Stimulated activated CD4-positive, alpha-beta T cell treated with anti-CD3 and anti-CD28 coated beads, Interleukin-1b, Interleukin-23, amount 100 ng/mL, for 4 hours (primary cell): ENCODE measurements around the gene C2CD2.
"Not testable (repeated sequence)": the region's sequence is repeated elsewhere in the genome, so short reads cannot be mapped to it uniquely, and the experiment has no call there.

Experiments used
- DNase-seq, 2 donors: peaks; one replicate each; pipeline ENCODE4 v3.0.0-alpha.2; 2020; ENCODE audit warnings: low read depth in 2 of 2

Gene C2CD2

DNA sequence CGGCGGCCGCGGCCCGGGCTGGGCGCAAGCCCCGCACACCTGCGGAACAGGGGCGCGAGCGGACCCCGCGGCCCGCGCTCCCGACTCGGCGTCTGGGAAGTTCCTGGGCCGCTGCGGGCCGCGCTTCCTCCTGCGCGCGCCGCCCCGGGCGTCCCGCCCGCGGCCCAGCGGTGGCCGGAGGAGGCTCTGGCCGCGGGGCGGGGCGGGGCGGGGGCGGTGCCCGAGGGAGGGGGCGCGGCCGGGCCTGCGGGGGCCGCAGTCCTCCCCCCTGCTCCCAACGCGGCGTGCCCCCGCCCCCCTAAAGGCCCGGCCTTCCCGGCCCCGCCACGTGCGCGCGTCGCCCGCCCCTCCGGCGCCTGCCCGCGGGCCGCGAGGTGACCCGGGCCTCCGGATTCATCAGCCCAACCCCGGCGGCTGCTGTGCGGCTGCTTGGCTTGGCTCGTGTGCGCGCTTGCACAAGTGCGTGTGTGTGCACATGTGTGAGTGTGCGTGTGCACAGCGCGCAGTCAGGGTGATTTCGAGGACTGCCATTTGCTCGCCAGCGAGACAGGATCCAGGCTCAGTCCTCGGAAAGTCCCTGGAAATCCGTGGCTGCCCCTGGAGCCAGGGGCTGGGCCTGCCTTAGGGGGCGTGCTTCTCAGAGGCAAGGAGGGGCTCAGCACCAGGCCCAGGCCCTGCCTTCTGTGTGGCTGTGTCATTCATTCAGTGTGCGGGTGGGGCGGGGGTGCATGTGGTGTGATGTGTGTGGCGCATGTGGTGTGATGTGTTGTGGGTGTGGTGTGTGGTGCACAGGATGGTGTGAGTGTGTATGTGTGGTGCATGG lies at the start of gene C2CD2:
TSS of gene C2CD2 (minus strand) at position 188 of the 823 bp plus-strand sequence. CDS start 370 bp downstream, outside the sequence.
- DNase-seq: peak in 1 of 2 donors; percentile 28

DNA sequence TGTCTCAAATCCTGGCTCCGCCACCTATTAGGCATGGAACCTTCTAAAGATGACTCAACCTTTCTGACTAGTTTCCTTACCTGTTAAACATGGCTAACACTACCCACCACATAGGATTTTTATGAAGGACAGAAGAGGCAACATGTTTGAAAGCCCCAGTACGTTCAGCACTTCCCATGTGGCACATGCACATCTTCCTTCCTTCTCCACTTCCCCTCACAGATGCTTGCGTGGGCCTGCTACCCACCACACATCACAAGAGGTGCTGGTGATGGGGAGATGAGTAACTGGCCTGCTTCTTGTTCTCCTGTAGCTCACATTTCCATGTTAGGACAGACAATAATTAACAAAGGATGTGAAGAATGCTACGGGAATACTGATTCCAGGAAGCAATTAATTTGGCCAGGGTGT lies 49.2 kb upstream of the C2CD2 start:
- DNase-seq: peak in 1 of 2 donors; percentile 22

DNA sequence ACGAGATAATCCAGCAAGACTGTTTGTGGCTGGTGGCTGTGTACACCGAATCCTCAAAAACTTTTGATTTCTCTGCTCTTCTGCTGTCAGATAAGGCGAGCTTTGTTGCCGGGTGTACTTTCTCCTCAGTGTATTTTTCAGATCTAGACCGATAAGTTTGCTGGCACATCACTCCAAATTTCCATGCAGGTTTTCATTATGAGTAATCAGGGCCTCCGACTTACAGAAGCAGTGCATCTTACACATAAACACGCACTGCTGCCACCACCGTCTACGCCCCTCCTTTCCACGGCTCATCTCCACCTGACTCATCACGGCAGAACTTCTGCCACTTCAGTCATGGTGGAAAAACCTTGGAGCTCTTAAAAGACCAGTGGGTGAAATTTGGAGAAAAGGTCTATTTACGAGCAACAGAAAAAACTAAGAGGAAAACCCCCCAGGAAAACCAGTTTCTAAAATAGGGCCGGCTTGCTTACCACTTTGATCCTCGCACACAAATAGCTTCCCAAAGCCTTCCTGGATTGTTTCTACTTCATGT lies 48.7 kb upstream of the C2CD2 start:
- DNase-seq: peak; percentile 56 to 57

DNA sequence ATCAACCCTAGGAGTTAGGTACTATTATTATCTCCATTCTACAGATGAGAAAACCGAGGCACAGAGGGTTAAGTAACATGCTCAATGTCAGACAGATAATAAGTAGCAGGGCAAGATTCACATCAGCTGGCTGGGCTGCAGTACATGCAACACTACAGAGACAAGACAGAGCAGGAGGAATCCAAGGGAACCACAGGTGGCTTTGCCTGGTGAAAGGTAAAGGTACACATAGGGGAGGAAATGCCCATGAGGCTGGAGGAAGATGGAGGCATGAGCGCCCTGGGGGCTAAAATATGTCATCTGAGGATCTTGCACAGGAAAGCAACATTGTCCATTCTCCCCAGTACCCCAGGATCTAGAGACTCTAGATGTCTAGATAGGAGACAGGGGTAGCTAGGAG lies 48.0 kb upstream of the C2CD2 start:
- DNase-seq: no peak

DNA sequence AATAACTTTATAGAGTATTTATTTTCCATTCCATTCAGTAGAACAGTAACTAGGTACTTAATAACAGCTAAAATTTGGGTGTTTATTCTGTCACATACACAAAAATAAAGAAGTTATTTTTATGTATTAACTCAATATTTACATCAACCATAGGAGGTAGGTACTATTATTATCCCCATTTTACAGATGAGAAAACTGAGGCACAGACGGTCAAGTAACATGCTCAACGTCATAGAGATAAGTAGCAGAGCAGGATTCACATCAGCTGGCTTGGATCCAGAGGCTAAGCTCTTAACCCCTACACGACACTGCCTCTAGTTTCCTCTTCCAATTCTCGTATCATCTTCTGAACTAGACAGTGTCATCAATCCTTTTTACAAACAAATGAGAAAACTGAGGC lies 47.1 kb upstream of the C2CD2 start:
- no peak for DNase-seq

DNA sequence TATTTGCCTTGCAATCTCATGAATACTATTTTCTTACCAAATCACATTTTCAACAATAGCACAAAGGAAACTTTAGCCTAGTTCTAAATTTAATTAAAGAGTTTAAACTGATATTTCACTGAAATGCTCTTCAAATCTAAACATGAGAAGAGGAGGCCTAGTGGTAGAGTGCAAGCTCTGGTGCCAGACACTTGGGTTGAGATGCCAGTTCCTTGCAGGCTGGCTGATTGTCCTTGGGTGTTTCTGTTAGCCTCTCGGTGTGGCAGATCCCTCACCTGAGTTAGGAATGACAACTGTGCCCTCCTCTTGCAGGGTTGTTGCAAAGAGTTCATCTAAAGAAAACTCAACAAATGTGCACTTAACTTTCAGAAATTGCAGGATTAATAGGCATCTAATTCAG lies 43.8 kb upstream of the C2CD2 start:
- DNase-seq: no peak

DNA sequence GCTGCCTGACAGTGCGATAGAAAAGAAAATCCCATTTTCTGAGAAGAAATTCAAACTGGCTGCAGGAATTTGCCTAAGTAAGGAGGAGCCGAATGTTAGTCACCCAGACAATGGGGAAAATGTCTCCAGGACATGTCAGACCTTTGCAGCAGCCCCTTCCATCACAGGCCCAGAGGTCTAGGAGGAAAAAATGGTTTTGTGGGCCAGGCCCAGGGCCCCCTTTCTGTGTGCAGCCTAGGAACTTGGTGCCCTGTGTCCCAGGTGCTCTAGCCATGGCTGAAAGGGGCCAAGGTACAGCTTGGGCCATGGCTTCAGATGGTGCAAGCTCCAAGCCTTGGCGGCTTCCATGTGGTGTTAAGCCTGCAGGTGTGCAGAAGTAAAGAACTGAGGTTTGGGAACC lies 41.8 kb upstream of the C2CD2 start:
- DNase-seq: no peak

DNA sequence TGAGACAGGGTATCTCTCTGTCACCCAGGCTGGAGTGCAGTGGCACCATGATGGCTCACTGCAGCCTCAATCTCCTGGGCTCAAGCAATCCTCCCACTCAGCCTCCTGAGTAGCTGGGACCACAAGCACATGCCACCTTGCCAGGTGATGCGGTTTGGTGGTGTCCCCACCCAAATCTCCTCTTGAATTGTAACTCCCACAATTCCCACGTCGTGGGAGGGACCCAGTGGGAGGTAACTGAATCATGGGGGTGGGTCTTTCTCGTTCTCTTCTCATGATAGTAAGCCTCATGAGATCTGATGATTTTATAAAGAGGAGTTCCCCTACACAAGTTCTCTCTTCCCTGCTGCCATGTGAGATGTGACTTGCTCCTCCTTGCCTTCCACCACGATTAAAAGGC lies 40.8 kb upstream of the C2CD2 start:
- DNase-seq: not testable (repeated sequence)

DNA sequence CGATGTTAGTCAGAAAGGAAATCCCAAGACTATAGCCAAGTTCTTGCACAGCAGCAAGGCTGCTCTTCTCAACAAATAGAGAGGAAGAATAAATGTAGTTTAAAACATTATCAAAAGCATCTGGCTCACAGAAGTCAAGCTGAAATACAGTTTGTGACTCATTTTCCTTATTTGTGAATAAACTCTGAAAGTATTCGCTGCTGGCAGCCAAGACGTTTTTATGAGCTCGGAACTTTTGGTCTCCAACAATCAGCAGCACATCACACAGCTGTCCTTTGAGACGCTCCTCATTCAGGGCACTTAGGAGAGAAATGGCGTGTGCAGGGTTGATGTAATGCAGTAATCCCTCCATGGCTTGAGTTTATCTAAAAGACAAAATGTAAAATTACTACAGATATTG lies 39.9 kb upstream of the C2CD2 start:
- no peak for DNase-seq

DNA sequence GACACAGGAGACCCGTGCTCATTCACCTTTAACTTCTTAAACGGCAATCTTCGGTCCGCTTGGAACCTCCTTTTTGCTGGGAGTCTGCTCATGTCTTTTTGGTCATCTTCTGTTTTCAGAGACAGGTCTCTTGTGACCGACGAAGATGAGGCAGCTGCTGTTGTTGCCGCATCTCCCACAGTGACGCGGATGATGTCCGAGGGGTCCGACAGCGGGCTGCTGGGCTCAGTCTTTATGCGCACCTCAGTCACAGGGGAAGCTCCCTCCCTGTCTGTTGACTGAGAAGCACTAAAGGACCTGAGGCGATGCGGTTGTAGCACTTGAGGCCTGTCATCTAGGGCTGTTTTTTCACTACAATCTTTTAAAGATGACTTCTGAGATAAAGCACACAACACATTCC lies 38.8 kb upstream of the C2CD2 start:
- no peak for DNase-seq

DNA sequence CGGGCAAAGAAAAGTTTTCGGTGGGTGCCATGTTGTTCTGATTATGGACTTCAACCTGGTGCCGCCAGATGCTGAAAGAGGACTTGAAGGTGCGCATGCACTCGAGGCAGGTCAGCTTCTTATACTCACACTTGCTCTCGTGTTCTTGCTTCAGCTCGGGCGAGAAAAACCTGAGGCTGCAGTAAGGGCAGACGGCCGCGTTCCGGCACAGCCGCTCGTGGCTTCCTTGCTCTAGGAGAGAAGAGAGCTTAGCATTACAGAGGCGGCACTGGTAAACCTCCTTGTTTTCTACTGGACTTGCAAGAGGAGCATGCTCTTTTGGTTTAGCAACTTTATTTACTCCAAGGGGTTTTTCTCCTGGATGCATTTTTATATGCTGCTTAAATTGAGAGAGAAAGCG lies 37.8 kb upstream of the C2CD2 start:
- DNase-seq: no peak

DNA sequence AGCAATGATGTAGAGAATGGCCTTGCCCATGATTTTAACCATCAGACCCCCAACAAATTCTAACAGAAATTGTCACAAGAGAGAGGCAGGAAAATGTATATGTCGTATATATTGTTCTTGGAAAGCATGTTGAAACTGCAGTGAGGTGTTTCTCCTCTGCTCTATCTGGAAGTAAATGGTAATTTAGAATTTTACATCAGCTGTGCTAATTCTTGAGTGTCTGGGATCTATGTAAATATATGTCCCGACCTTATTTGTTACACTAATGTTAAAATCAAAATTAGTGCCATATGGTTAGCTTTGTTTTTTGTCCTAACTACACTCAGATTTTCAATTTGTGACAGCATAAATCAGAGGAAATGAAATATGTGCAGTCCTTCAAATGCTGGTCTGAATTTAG lies 35.9 kb upstream of the C2CD2 start:
- no peak for DNase-seq

DNA sequence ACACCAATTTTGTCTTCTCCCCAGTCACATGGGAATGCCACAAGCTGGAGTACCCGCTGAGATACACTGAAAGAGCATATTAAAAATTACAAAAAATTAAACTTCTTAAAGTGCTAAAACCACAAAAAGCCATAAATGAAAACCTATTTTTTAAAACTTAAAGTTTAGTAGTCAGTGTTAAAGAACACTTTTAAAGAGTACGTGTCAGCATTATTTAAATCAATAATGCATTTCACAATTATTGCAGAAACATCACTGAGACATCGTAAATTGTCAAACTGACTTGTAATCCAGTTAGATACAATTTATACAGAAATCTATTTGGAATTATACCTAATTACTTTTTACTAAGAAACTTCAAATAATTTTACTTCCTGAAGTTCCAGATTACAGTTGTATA lies 33.5 kb upstream of the C2CD2 start:
- DNase-seq: no peak

DNA sequence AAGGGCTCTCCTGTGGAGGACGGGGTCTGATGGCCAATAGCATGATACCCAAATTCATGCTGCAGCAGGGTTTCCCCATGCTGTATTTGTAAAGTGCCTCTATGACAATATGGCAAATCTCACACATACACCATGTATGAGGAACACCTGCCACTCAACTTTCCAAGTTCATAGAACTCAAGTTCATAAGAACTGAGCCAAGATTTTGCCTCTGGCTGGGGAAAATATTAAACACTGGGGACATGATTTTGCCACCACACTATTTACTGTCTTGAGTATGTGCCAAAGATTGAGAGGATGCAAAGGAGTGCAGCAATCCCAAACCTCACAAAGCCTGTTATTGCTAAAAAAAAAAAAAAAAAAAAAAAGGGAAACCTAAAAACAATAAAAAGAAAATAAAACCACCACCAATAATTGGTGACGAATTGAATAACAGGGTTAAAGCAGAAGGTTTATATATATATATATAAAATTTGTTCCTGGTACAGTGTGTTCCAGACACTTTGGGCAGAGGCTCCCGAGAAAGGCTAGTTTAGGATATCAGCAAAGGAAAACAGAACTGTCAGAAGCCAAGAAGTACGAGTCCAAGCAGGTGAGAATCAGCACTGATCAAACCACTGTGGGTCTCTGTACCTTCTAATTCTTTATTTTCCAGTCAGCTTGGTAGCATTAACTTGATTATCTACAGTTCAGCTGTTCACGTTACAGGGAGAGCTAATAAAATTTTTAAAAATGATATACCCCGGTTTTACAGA lies 32.0 kb upstream of the C2CD2 start:
- no peak for DNase-seq

DNA sequence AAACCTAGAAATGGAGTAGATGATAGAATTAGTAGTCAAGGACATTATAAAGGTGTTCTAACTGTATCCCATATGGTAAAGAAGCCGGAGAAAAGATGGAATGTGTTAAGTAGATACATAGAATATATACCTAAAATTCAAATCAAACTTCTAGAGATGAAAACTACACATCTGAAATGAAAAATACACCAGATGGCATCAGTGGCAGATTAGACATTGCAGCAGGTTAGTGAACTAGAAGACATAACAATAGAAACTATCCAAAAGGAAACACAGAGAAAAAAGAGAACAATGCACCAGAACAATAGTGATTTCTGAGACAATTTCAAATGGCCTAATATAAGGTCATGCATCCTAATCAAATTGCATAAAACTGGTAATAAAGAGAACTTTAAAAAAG lies 29.4 kb upstream of the C2CD2 start:
- DNase-seq: no peak

DNA sequence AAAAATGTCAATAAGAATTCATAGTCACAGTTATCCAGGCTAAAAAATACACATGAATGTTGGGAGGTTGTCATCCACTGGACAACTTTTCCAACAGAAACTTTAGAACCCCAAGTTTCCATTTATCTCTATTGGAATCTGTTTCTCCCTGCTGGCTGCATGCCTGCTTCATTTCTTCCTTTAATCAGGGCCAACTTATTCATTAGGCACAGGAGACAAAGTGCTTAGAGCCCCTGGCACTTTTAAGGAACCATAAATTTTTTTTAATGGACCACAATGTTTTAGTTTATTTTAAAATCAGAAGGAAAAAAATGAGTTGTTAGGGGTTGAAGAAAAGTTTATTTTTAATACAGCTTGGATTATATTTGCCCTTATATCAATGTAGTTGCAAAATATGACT lies 26.7 kb upstream of the C2CD2 start:
- no peak for DNase-seq

DNA sequence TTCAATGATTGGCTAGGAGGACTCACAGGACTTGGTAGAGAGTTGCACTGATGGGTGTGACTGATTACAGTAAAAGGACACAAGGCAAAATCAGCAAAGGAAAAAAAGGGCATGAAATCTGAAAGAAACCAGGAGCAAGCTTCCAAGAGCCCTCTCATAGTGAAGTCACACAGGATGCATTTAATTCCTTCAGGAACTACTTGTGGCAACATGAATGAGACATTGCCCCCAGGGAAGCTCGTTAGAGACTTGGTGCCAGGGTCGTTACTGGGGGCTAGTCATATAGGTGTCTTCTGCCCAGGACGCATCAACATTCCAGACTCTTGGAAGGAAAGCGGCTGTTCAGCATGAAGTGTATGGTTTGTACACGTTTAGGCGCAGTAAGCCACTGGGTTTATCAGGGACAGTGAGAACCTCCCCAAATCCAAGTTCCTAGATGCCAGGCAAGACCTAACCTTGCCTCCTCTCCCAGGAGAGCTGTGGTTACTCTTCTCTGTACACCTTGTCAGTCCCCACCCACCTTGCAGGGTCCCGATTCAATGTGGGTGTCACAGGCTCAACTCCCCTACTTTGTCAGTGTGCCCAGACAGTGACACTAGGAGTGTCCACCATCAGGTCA lies 26.0 kb upstream of the C2CD2 start:
- no peak for DNase-seq

DNA sequence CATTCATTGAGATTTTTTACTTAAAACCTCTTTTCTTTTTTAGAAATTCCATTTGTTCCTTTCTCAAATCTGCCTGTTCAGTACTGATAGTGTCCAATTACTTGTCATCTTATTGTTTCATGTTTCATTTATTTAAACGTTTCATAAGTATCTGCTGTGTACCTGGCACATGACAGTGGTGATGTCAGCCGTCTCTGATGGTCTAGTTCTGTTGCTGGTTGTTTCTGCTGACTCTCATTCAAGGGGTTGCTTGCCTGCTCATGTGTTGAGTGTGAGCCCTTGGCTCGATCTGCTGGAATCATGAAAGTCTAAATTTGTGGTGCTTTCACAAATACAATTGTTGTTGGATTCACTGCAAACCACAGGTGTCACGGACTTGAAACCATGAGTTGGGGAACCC lies 25.5 kb upstream of the C2CD2 start:
- DNase-seq: no peak

DNA sequence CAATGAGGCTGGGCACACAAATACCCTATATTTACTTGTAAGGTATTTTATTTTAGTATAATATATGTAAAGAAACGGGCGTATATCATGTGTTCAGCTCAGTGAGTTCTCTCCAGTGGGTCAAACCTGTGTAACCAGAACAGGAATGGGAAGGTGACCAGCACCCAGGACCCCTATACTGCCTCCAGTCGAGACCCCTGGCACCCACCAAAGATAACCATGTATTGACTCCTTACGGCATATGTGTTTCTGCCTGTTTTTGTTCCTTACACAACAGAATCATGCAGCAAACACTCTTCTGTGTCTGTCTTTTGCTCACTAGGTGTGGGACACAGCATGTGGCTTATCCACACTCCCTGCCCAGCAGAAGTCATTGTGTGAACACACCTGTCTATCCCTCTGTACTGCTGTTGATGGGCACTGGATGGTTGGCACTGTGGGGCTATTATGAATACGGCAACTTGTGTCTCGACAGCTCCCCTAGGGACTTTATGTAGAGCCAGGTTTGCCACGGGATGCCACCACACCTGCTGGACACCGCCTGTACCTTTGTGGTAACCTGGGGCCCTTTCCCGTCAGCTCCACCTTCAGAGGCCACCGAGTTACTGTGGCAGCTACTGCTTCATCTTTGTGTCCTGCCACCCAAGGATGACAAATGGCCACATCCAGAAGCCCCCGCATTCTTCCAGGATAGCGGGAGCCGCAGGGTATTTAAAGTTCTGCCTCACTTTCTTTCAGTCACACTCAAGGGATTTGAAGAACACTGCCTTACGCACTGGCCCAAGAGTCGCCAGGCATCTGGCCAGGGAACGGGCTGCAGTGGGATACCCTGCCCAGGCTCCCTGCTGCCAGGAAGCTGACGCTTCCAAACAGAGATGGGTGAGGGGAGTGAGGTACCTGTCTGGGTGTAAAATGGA lies 23.5 kb upstream of the C2CD2 start:
- no peak for DNase-seq

DNA sequence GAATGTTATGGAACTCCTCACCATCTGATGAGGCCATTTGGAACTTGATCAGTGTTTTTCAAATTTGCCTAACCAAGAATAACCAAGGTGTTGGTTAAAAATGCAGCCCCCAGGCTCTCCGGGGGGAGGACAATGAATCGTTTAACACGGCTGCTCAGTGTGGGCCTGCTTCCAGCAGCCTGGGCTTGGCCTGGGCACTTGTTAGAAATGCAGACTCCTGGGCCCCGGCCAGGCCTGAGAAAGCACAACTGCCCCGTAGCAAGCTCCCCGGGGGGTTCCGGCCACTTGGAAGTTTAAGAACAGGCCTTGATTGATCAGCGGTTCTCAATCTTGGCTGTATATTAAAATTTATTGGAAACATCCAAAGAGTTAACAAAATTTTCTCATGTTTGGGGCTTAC lies 22.8 kb upstream of the C2CD2 start:
- DNase-seq: no peak
